Mesodermal cell (in vitro differentiated cells): ENCODE data around the gene TNF.
A peak's percentile ranks its signal among the peaks of the same experiment; 100 is the strongest.

Experiments used
- H3K27ac ChIP-seq: 2 replicates; pipeline ENCODE4 v1.7.0; 2013; ENCODE audit warnings: mild to moderate bottlenecking, low read depth, low read length, moderate library complexity; ENCODE audit not compliant: severe bottlenecking
- H3K36me3 ChIP-seq: 2 replicates; pipeline ENCODE4 v1.7.1; 2013; ENCODE audit warnings: mild to moderate bottlenecking, low read length, moderate library complexity; ENCODE audit not compliant: control insufficient read depth, insufficient read depth
- H3K4me1 ChIP-seq: one replicate; pipeline ENCODE4 v1.7.1; 2013; ENCODE audit warnings: mild to moderate bottlenecking, low read length; ENCODE audit not compliant: insufficient read depth, control insufficient read depth, poor library complexity, severe bottlenecking
- H3K4me3 ChIP-seq: 2 replicates; pipeline ENCODE4 v1.7.0; 2013; ENCODE audit warnings: low read length, control low read depth, mild to moderate bottlenecking; ENCODE audit not compliant: insufficient read depth, poor library complexity, severe bottlenecking; ENCODE audit errors: extremely low read depth
- H3K9me3 ChIP-seq: 2 replicates; pipeline ENCODE4 v1.7.1; 2013; ENCODE audit warnings: mild to moderate bottlenecking, low read length, moderate library complexity; ENCODE audit not compliant: control insufficient read depth
- WGBS, 2 experiments: methylation state at CpG; one replicate each; pipeline ENCODE4 v1.1.5; 2013; ENCODE audit warnings: missing lambda C conversion rate in 2 of 2; ENCODE audit not compliant: insufficient coverage in 2 of 2; 5-methylcytosine and 5-hydroxymethylcytosine counted together

The TNF gene

GRCh38 chr6:31533455-31533841 lies 41.9 kb upstream of the TNF start:
- 100% methylated on average over 1 of the region's 1 CpG; no CpG with 5 or more reads in 1 of the 2 experiments for whole genome bisulfite sequencing, 2 experiments
- Histone ChIP-seq H3K4me1 (peaks cover 2% of the 10 kb centered on the region), H3K9me3 (no peaks in the 10 kb centered on the region), H3K4me3 (no peak overlapping the region), H3K36me3 (peaks cover 94% of the 10 kb centered on the region), H3K27ac (no peak overlapping the region)

DNA sequence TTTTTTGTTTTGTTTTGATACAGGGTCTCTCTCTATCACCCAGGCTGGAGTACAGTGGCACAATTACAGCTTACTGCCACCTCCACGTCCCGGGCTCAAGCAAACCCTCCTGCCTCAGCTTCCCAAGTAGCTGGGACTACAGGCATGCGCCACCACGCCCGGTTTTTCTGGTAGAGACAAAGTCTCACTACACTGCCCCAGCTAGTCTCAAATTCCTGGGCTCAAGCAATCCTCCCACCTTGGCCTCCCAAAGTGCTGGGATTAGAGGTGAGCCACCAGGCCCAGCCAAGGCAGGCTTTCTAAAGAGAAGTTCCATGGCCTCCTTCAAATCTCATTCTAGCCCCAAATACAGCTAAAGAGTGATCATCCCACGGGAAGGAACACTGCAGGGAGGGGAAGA lies 41.4 kb upstream of the TNF start:
- H3K4me1 ChIP-seq = peaks cover 5% of the 10 kb centered on the region
- 92 to 100% methylated on average over 2 to 6 of the region's 6 CpGs for WGBS, 2 experiments
- H3K36me3 ChIP-seq = peaks cover 99% of the 10 kb centered on the region
- no peak overlapping the region for H3K4me3 ChIP-seq
- H3K9me3 ChIP-seq = no peaks in the 10 kb centered on the region
- no peak overlapping the region for H3K27ac ChIP-seq

GRCh38 chr6:31534521-31535040 lies 40.8 kb upstream of the TNF start:
- WGBS, 2 experiments = 96 to 98% methylated on average over 12 to 24 of the region's 24 CpGs
- H3K27ac ChIP-seq = no peak overlapping the region
- H3K4me3 ChIP-seq = no peak overlapping the region
- no peaks in the 10 kb centered on the region for H3K9me3 ChIP-seq
- H3K36me3 ChIP-seq = peaks cover 100% of the 10 kb centered on the region
- H3K4me1 ChIP-seq = peaks cover 5% of the 10 kb centered on the region

- Histone ChIP-seq H3K4me3 (no peak overlapping the region), H3K4me1 (peaks cover 12% of the 10 kb centered on the region), H3K36me3 (peaks cover 100% of the 10 kb centered on the region), H3K27ac (no peak overlapping the region), H3K9me3 (no peaks in the 10 kb centered on the region)
- WGBS, 2 experiments = no CpG with 5 or more reads among the region's 2 CpGs
Measured at GRCh38 chr6:31535538-31536324, 39.6 kb upstream of the TNF start.

DNA sequence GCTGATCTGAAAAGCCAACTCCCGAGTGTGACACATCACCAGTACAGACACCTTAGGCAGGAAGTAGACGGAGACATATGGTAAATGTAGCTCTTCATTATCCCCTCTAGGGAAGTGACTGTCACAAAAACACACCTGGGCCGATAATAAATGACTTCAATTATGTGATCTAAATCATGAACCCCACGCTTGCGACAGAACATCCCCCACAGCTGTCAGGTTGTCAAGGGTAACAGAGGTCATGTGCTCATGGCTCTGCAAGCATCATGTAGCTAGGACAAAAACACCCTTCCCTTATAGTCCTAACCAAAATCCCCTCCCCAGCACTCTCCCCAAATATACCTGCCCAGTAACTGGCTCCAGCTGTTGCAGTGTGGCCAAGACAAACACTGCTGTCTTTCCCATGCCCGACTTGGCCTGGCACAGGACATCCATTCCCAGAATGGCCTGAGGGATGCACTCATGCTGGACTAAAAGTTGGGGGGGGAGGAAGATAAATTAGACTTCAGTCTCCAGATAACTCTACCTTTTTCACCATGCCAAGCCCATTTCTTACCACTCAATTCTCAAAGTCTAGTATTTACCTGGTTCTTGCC lies 36.5 kb upstream of the TNF start:
- peaks cover 12% of the 10 kb centered on the region for H3K4me1 ChIP-seq
- WGBS, 2 experiments = 94 to 100% methylated on average over 3 of the region's 6 CpGs
- H3K9me3 ChIP-seq = no peaks in the 10 kb centered on the region
- no peak overlapping the region for H3K27ac ChIP-seq
- peak overlapping the region; percentile 93 for H3K4me3 ChIP-seq
- peaks cover 73% of the 10 kb centered on the region for H3K36me3 ChIP-seq

- H3K36me3 ChIP-seq = peaks cover 56% of the 10 kb centered on the region
- peak overlapping the region; percentile 93 for H3K4me3 ChIP-seq
- H3K27ac ChIP-seq = no peak overlapping the region
- H3K9me3 ChIP-seq = no peaks in the 10 kb centered on the region
- WGBS, 2 experiments = 100% methylated on average over 1 of the region's 4 CpGs; no CpG with 5 or more reads in 1 of the 2 experiments
- H3K4me1 ChIP-seq = peaks cover 14% of the 10 kb centered on the region
Measured at GRCh38 chr6:31540640-31541039, 34.7 kb upstream of the TNF start.

DNA sequence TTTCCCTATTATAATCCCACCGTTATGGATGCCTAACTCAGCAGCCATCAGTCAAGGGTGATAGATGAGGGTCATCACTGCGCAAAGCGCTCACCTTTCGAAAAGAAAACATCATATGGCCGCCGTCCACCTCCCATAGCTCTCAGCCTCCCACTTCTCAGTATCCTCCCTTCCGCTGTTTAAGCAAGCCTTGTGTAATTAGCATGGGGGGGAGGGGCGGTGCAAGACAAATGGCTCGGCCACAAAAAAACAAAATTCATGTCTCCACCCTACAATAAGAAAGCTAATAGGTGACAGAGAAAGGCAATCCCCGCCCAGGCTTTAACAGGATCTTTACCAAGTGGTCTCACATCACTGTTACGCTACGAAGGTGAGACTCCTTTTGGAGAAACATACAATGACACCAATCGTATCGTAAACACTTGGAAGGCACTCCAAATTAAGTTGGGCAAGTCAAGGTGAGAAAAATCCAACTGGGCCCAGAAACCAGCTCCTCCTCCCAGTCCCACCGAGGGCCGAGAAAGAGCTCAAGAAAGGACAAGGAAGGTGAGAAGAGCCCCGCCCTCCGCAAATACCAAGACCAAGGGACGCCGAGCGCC lies 34.2 kb upstream of the TNF start:
- peaks cover 19% of the 10 kb centered on the region for H3K4me1 ChIP-seq
- H3K27ac ChIP-seq = peak overlapping the region; percentile 99
- H3K4me3 ChIP-seq = peak overlapping the region; percentile 93
- 0 to 2% methylated on average over 5 to 7 of the region's 21 CpGs for WGBS, 2 experiments
- no peaks in the 10 kb centered on the region for H3K9me3 ChIP-seq
- peaks cover 50% of the 10 kb centered on the region for H3K36me3 ChIP-seq

DNA sequence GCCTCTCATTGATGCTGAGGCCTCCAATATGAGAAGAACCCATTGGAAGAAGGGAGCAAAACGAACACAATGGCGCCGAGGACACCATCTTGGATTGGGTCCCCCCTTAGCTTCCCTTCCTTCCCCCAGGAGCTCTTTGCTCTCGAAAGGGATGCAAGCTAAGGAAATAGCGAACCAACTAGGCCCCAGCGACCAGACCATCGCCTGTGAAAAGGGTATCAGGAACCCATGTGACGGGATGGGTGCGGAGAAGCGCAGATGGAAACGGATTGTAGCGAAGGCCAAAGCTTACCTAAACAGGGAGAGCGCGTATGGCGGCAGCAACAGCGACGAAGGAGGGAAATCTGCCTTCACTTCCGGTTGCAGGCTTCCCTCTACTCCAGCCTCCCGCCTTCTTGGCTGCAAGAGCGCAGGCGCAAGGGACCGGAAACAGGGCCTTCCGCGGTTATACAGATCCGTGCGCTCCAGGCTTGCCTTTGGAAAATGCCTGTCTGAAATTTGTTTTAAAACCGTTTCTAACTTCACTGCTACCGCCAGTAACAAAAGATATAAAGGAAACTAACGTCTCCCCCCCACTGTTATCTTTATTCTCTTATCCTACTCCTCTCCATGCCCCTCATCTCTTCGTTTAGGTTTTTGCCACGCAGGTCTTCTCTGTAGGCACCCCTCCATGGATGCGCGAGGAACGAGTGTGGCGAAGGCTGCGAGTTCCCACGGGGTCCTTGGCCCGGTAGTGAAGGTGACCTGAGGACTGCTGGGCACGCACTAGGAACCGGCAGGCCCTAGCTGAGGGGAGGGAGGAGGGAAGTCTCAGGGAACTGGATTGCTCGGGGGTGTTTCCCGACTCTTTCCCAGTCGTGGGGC lies 33.5 kb upstream of the TNF start, which contains the start of gene DDX39B:
Gene DDX39B, minus strand, starts transcription at position 346 of the 864 bp plus-strand sequence. CDS start 1,471 bp downstream, outside the sequence.
- no peaks in the 10 kb centered on the region for H3K9me3 ChIP-seq
- peaks cover 21% of the 10 kb centered on the region for H3K4me1 ChIP-seq
- H3K4me3 ChIP-seq = peak within 1 kb of the TSS; percentile 93
- peaks cover 43% of the 10 kb centered on the region for H3K36me3 ChIP-seq
- peak within 1 kb of the TSS; percentile 99 for H3K27ac ChIP-seq
- 0% methylated on average over 34 to 40 of the region's 43 CpGs for WGBS, 2 experiments

GRCh38 chr6:31543639-31544038 lies 31.7 kb upstream of the TNF start:
- whole genome bisulfite sequencing, 2 experiments = 96 to 100% methylated on average over 2 to 5 of the region's 6 CpGs
- H3K36me3 ChIP-seq = peaks cover 30% of the 10 kb centered on the region
- H3K27ac ChIP-seq = no peak overlapping the region
- H3K4me1 ChIP-seq = peaks cover 24% of the 10 kb centered on the region
- H3K9me3 ChIP-seq = no peaks in the 10 kb centered on the region
- no peak overlapping the region for H3K4me3 ChIP-seq

- no peak overlapping the region for H3K27ac ChIP-seq
- H3K4me1 ChIP-seq = peaks cover 23% of the 10 kb centered on the region
- H3K4me3 ChIP-seq = no peak overlapping the region
- H3K36me3 ChIP-seq = peaks cover 30% of the 10 kb centered on the region
- H3K9me3 ChIP-seq = no peaks in the 10 kb centered on the region
- 90 to 100% methylated on average over 1 of the region's 2 CpGs for WGBS, 2 experiments
Measured at GRCh38 chr6:31544676-31545075, 30.7 kb upstream of the TNF start.
